Spleen (tissue), 11 donors: ENCODE results near the gene MAP4K4. TPM values are rescaled to one million over a fixed set of nuclear protein-coding genes. Genes with fewer than 3 reads are reported as not detected.
A peak's percentile ranks its signal among the peaks of the same experiment; 100 is the strongest.

Source experiments
- DNase-seq: peaks from one replicate; pipeline ENCODE4 v3.0.0-alpha.2; 2020
- H3K27ac ChIP-seq, 8 donors: fragments of 200-600 bp; sonication (generic) in 7 of 8; 1 replicate in 4 of 8; 2 replicates in 4 of 8; pipeline versions ENCODE4 v1.5.0 to v1.8.0; 2016 to 2021; ENCODE audit warnings: inconsistent platforms in 4 of 8, mild to moderate bottlenecking in 4 of 8, moderate library complexity in 1 of 8
- H3K27me3 ChIP-seq, 7 donors: fragments of 200-600 bp; sonication (generic) in 6 of 7; replicated peaks in 1 of 7; 1 replicate in 4 of 7; 2 replicates in 3 of 7; pipeline versions ENCODE4 v1.5.0 to v1.8.0; 2016 to 2021; ENCODE audit warnings: inconsistent platforms in 3 of 7, mild to moderate bottlenecking in 1 of 7
- H3K36me3 ChIP-seq, 6 donors: fragments of 200-600 bp; sonication (generic) in 5 of 6; 1 replicate in 4 of 6; 2 replicates in 2 of 6; pipeline versions ENCODE4 v1.5.0 to v1.8.0; 2016 to 2021; ENCODE audit warnings: inconsistent platforms in 2 of 6
- H3K4me1 ChIP-seq, 6 donors: fragments of 200-600 bp; sonication (generic) in 5 of 6; 1 replicate in 3 of 6; 2 replicates in 3 of 6; pipeline versions ENCODE4 v1.5.0 to v1.8.0; 2016 to 2021; ENCODE audit warnings: inconsistent platforms in 3 of 6
- H3K4me3 ChIP-seq, 8 donors: fragments of 200-600 bp; sonication (generic) in 7 of 8; 1 replicate in 4 of 8; 2 replicates in 4 of 8; pipeline versions ENCODE4 v1.5.0 to v1.8.0; 2016 to 2021; ENCODE audit warnings: inconsistent platforms in 4 of 8, mild to moderate bottlenecking in 4 of 8, moderate library complexity in 2 of 8
- H3K9me3 ChIP-seq, 8 donors: fragments of 200-600 bp; sonication (generic) in 7 of 8; 1 replicate in 4 of 8; 2 replicates in 4 of 8; pipeline versions ENCODE4 v1.5.0 to v1.8.0; 2016 to 2021; ENCODE audit warnings: inconsistent platforms in 4 of 8
- POLR2A ChIP-seq, 3 donors: fragments of 450-650 bp; IDR thresholded peaks; one replicate each; pipeline ENCODE4 v1.5.1; 2017; ENCODE audit warnings: antibody characterized with exemption in 3 of 3, mild to moderate bottlenecking in 1 of 3
- POLR2AphosphoS5 ChIP-seq, 3 donors: sonication (generic); formaldehyde crosslinking; IDR thresholded peaks; one replicate each; pipeline ENCODE4 v1.5.1; 2017; ENCODE audit warnings: antibody characterized with exemption in 3 of 3
- WGBS, 5 donors: extraction: QIAGEN DNeasy Blood & Tissue Kit in 3 of 5; methylation state at CpG; one replicate each; pipeline versions ENCODE4 v1.1.5 to v1.1.7; 2013 to 2018; 5-methylcytosine and 5-hydroxymethylcytosine counted together
- intact Hi-C: fragments of 100-400 bp; cut with DNase I; formaldehyde crosslinking; loops from one replicate; pipeline ENCODE4 v1.15.0; 2023; ENCODE audit warnings: low total_unique reads
- polyA plus RNA-seq, 3 donors: library from polyadenylated mRNA; stranded (reverse); fragments of 200-250 nt; gene quantifications; one replicate each; pipeline ENCODE4 v1.2.1, GENCODE V29; 2013
- total RNA-seq, 7 donors: library from RNA; depleted of rRNA in 3 of 7; stranded (reverse); fragments of >200 nt in 3 of 7; fragmentation: NEBNext Ultra II Directional in 4 of 7; extraction: Animal tissue kit (Norgen Biotek cat#: 25700) in 4 of 7; gene quantifications; one replicate each; pipeline versions ENCODE4 v1.1.0 to v1.2.1, GENCODE V29; 2016 to 2021
- TF ChIP-seq, protein P1 (sequence below), 11 experiments: fragments of 200-600 bp in 7 of 11; fragments of 450-650 bp in 4 of 11; sonication (generic) in 4 of 11; IDR thresholded peaks in 8 of 11; conservative IDR thresholded peaks in 3 of 11; 1 replicate in 7 of 11; 2 replicates in 4 of 11; pipeline versions ENCODE4 v1.4.0 to v1.8.0; 2016 to 2021; ENCODE audit warnings: antibody characterized with exemption in 11 of 11, inconsistent platforms in 4 of 11, mild to moderate bottlenecking in 1 of 11
- donor health status: healthy with polysubstance abuse.
- donor health status: DM: no; HTN: no; CAD: no; lungs with moderate emphysema.
- donor health status: DM: no; HTN: no; CAD: no.
- donor health status: Bipolar disorder and iron deficiency.
- donor health status: healthy.
- donor health status: DM: no; HTN: no; CAD: no.
- donor health status: DM: yes; HTN: yes; CAD: no.

MAP4K4 gene
- total and polyA plus RNA-seq, 10 donors: 16.7 to 108 (median 71.7) TPM

GRCh38 chr2:101881131-101881530 is 183.6 kb downstream of the MAP4K4 start:
- DNase-seq: no peak
- Histone ChIP-seq H3K4me1 (peaks cover 0 to 29% (median 9%) of the 10 kb centered on the region in 6 donors), H3K27me3 (no peaks in the 10 kb centered on the region), H3K4me3 (no peak overlapping the region), H3K9me3 (no peaks in the 10 kb centered on the region), H3K36me3 (peaks cover 0 to 98% (median 49%) of the 10 kb centered on the region in 6 donors), H3K27ac (peak overlapping the region in 2 of 8 donors; percentile 15 to 45)
- no peak for TF ChIP-seq POLR2AphosphoS5 (IDR thresholded peaks at IDR 0.05)
- no peak for TF ChIP-seq POLR2A (IDR thresholded peaks at IDR 0.05)
- TF ChIP-seq, protein P1, sequence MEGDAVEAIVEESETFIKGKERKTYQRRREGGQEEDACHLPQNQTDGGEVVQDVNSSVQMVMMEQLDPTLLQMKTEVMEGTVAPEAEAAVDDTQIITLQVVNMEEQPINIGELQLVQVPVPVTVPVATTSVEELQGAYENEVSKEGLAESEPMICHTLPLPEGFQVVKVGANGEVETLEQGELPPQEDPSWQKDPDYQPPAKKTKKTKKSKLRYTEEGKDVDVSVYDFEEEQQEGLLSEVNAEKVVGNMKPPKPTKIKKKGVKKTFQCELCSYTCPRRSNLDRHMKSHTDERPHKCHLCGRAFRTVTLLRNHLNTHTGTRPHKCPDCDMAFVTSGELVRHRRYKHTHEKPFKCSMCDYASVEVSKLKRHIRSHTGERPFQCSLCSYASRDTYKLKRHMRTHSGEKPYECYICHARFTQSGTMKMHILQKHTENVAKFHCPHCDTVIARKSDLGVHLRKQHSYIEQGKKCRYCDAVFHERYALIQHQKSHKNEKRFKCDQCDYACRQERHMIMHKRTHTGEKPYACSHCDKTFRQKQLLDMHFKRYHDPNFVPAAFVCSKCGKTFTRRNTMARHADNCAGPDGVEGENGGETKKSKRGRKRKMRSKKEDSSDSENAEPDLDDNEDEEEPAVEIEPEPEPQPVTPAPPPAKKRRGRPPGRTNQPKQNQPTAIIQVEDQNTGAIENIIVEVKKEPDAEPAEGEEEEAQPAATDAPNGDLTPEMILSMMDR (IDR thresholded peaks at IDR 0.05 in 8 of 11, conservative IDR thresholded peaks at IDR 0.05 in 3 of 11): no peak
- intact Hi-C loops: no loop called here

DNA sequence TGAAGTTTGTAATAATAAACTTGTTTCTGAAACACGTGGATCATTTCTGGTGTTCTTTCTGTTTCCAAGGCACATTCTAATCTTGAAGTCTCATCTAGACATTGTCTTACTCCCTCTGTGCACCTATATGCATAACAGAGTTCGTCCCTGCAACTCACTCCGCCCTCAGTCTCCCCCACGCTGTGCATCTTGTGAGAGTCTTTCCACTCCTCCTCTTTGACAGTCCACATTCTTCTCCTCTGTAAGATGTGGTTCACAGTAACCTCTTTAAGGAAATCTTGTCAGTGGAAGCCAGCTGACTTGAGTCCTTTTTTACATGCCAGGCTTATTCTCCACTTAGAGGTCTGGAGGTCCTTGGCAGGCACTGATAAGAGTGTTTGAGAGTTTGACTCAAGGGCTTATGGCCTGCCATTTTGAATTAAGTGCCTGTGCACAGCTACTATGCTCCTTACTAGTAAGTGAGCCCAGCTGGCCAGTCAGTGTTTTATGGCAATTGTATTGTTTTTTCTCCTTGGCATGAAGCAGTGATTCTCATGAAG is 185.3 kb downstream of the MAP4K4 start:
- Histone ChIP-seq H3K9me3 (no peaks in the 10 kb centered on the region), H3K4me1 (peaks cover 0 to 29% (median 9%) of the 10 kb centered on the region in 6 donors), H3K36me3 (peaks cover 0 to 98% (median 46%) of the 10 kb centered on the region in 6 donors), H3K27me3 (no peaks in the 10 kb centered on the region), H3K27ac (peak overlapping the region in 1 of 8 donors; percentile 72), H3K4me3 (no peak overlapping the region)
- intact Hi-C loops: no loop called here
- 81 to 92% (median 89%) methylated on average over 4 of the region's 4 CpGs for WGBS, 5 donors
- DNase-seq: no peak
- TF ChIP-seq, protein P1 (IDR thresholded peaks at IDR 0.05 in 8 of 11, conservative IDR thresholded peaks at IDR 0.05 in 3 of 11): no peak
- no peak for TF ChIP-seq POLR2A (IDR thresholded peaks at IDR 0.05)
- TF ChIP-seq POLR2AphosphoS5 (IDR thresholded peaks at IDR 0.05): no peak

GRCh38 chr2:101883860-101884259 is 186.4 kb downstream of the MAP4K4 start:
- WGBS, 5 donors: 36 to 52% (median 39%) methylated on average over 3 of the region's 3 CpGs
- Histone ChIP-seq H3K9me3 (no peaks in the 10 kb centered on the region), H3K27ac (peak overlapping the region in 2 of 8 donors; percentile 38 to 72), H3K4me1 (peaks cover 0 to 29% (median 9%) of the 10 kb centered on the region in 6 donors), H3K4me3 (no peak overlapping the region), H3K36me3 (peaks cover 0 to 98% (median 47%) of the 10 kb centered on the region in 6 donors), H3K27me3 (no peaks in the 10 kb centered on the region)
- TF ChIP-seq POLR2A (IDR thresholded peaks at IDR 0.05) (no peak), POLR2AphosphoS5 (IDR thresholded peaks at IDR 0.05) (peak in 1 of 3 donors; percentile 20)
- TF ChIP-seq, protein P1 (IDR thresholded peaks at IDR 0.05 in 8 of 11, conservative IDR thresholded peaks at IDR 0.05 in 3 of 11): peak in 9 of 11 experiments; percentile 39 to 75 (median 58)
- intact Hi-C loops: no loop called here
- DNase-seq: no peak

GRCh38 chr2:101884423-101884822 is 186.9 kb downstream of the MAP4K4 start:
- H3K27me3 ChIP-seq: no peaks in the 10 kb centered on the region
- TF ChIP-seq POLR2A (IDR thresholded peaks at IDR 0.05): no peak
- TF ChIP-seq, protein P1 (IDR thresholded peaks at IDR 0.05 in 8 of 11, conservative IDR thresholded peaks at IDR 0.05 in 3 of 11): no peak
- no peak for TF ChIP-seq POLR2AphosphoS5 (IDR thresholded peaks at IDR 0.05)
- H3K4me3 ChIP-seq: no peak overlapping the region
- H3K9me3 ChIP-seq: no peaks in the 10 kb centered on the region
- DNase-seq: no peak
- H3K36me3 ChIP-seq: peaks cover 0 to 98% (median 51%) of the 10 kb centered on the region in 6 donors
- H3K27ac ChIP-seq: peak overlapping the region in 2 of 8 donors; percentile 38 to 72
- whole genome bisulfite sequencing, 5 donors: 91 to 97% (median 95%) methylated on average over 2 of the region's 2 CpGs
- peaks cover 0 to 29% (median 9%) of the 10 kb centered on the region in 6 donors for H3K4me1 ChIP-seq
- intact Hi-C loops: no loop called here
